ENCODE results near the gene RGS3.
A peak's percentile ranks its signal among the peaks of the same experiment; 100 is the strongest.

The RGS3 gene

GRCh38 chr9:113602126-113603047 is 138.9 kb downstream of the RGS3 start:
- DNase-seq = peak; percentile 74

GRCh38 chr9:113603048-113603375 is 139.5 kb downstream of the RGS3 start:
- no peak for DNase-seq

GRCh38 chr9:113603773-113604172 is 140.2 kb downstream of the RGS3 start:
- no peak for DNase-seq

DNA sequence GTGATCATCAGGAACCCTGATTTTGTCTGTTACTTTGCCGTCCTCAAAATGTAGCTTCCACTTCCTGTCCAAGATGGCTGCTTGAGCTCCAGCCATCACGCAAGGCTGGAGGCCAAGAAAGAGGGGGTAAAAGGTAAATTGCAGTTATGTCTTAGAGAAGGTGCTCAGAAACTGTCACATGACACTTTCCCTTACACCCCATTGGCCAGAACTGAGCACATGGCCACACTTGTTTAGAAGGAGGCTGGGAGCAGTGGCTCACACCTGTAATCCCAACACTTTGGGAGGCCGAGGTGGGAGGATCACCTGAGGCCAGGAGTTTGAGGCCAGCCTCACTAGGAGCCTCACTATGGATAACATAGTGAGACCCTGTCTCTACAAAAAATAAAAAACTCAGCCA is 140.9 kb downstream of the RGS3 start:
- no peak for DNase-seq

DNA sequence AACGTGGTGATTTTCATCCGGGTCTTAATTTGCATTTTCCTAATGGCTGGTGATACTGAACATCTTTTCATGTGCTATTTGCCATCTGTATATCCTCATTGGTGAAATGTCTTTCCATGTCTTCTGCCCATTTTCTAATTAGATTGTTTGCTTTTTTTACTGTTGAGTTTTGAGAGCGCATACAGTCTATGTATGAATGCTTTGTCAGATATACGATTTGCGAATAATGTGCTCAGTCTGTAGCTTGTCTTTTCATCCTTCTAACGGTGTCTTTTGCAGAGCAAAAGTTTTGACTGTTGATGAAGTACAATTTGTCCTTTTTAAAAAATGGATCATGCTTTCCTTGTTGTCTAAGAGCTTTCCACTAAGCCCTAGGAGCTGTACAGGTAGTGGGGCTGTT is 143.0 kb downstream of the RGS3 start:
- no peak for DNase-seq

DNA sequence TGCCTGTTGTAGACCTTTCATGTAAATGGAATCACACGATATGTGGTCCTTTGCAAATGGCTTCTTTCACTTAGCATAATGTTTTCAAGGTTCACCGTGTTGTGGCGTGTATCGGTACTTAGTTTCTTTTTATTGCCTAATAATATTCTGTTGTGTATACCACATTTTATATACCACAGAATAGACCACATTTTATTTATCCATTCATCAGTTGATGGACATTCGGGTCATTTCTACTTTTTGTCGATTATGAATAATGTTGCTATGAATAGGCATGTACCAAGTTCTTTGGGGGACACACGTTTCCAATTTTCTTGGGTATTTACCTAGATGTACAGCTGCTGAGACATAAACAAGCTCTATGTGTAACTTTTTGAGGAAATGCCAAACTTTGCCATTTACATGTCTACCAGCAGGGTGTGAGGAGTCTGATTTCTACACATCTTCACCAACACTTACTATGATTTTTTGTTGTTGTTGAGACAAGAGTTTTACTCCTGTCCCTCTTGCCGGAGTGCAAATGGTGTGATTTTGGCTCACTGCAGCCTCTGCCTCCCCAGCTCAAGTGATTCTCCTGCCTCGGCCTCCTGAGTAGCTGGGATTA is 144.7 kb downstream of the RGS3 start:
- no peak for DNase-seq

DNA sequence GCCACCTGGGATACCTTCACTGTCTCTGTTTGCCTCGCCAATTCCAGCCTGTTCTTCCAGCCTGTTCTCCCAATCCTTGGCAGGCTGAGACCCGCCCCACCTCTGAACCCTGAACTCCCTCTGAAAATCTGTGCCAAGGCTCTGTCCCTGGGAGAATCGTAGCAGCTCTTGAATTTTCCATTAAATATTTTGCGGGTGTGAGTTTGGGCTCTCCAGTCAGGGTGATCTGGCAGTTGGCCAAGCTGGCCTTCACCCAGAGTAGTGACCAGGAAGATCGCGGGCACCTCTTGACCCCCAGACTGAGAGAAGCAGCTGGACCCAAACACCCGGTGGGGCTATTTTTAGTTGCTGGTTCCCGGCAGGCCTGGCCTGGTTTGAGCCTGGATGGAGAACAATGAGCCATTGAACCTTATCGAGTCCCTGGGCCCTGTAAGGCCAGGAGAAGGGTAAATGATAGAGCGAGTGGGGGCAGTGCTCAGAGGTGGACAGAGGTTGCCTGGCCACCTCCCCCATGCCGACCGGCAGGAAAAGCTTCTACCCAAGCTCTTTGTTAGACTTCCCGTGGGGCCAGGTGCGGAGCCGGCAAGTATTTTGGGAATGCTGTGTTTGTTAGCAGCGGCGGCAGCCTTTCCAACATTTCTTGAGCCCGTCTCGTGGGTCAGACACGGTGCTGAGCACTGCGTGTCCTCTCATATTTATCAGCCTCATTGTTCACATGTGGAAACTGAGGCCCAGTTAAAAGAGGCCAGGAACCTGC is 146.2 kb downstream of the RGS3 start:
- DNase-seq = no peak

- DNase-seq = no peak
Observed at GRCh38 chr9:113611461-113612215, 148.1 kb downstream of the RGS3 start.

- DNase-seq = no peak
Observed at GRCh38 chr9:113612216-113612747, 148.8 kb downstream of the RGS3 start.

- no peak for DNase-seq
Observed at GRCh38 chr9:113612828-113613227, 149.3 kb downstream of the RGS3 start.

DNA sequence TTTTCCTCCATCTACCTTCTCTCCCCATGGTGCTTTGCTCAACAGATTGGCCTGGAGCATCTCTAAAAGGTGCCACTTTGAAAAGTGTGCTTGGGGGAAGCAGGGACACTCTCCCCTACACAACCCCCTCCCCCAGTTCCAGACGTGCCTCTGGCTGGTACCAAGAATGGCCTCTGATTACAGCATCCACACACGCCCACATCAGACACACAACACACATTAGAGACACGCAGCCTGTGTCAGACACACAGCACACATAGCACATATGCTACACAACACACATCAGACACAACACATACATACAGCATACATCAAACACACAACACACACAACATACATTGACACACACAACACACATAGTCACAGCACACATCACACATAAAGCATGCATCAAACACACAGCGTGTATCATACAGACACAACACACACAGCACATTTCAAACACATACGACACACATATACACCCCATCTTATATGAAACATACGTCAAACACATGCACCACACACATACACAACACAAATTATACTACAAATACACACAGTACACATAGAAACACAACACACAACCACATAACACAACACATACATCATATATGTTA is 150.4 kb downstream of the RGS3 start:
- no peak for DNase-seq

GRCh38 chr9:113614843-113615648 is 151.5 kb downstream of the RGS3 start:
- DNase-seq = peak; percentile 76

- DNase-seq = no peak
Observed at GRCh38 chr9:113616116-113616515, 152.6 kb downstream of the RGS3 start.

- no peak for DNase-seq
Observed at GRCh38 chr9:113616621-113617496, 153.3 kb downstream of the RGS3 start.

DNA sequence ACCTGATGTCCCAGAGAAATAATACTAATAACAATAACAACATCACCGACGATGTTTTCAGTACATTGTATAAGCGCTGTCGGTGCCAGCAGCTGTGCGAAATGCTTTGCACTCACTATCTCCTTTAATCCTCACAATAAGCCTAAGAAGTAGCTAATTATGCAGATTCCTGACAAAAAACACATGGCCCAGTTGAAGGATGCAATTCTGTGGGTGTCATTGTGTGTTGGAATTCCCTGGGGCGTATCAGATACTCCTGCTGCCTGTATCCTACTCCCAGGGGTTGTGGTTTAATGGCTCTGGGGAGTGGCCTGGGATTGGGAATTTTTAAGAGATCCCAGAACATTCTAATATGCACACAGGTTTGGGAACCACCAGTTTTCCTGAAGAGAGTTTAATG is 154.0 kb downstream of the RGS3 start:
- DNase-seq = peak; percentile 22

DNA sequence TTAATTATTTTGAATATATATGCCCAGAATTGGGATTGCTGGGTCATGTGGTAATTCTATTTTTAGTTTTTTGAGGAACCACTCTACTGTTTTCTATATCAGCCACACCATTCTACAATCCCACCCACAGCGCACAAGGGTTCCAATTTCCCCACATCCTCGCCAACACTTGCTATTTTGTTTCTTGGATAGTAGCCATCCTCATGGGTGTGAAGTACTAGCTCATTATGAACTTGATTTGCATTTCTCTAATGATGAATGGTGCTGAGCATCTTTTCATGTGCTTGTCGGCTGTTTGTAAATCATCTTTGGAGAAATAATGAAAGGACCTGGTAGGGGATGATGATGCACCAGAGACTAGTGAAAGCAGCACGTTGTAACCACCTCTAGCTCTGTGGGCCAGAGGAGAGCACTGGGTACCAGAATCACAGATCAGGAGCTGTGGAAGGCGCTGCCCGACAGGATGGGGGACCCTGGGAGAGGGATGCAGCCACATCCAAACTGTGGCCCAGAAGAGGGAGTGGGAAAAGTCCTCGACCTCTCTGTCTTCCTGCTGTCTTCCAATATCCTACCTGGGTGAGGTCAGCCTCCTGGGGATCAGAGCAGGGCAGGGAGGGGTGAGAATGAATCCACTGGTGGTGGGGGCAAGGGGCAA is 155.4 kb downstream of the RGS3 start:
- no peak for DNase-seq

DNA sequence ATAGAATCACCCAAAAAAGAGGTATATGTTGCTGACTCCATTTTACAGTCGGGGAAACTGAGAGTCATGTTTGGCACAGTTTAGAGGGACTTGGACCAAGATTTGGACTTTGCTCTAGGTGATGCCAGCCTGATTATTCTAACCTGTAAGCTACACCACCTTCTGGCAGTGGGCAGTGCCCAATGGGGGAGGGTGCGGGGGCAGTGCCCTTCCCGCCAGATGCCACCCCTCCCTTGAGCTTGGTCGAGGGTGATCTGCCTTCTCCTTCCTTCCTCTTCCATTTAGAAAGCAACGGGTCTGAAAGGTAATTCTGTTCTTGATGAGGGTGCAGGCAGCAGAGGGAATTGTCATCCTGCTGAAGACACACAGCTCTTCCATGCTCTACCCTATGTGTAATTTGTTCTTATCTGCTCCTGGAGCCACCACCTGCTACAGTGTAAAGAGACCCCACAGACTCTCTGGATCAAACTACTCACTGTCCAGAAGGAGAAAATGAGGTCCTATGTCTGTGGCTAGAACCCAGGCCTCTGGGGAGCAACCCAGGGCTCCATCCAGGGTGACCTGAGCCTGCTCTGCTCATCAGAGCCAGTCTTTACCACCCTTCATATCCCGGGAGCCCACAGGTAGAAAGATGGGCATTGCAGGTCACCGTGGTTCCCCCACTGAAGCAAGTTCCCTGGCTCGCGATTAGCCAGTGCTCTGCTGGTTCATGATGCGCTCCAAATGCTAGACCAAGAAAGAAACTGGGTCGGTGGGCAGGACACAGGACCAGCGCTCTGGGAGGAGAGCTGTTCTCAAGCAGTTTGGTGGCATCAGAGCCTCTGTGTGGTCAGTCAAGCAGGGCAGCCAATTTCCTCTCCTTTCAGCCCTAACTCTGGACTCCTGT is 156.2 kb downstream of the RGS3 start:
- no peak for DNase-seq

DNA sequence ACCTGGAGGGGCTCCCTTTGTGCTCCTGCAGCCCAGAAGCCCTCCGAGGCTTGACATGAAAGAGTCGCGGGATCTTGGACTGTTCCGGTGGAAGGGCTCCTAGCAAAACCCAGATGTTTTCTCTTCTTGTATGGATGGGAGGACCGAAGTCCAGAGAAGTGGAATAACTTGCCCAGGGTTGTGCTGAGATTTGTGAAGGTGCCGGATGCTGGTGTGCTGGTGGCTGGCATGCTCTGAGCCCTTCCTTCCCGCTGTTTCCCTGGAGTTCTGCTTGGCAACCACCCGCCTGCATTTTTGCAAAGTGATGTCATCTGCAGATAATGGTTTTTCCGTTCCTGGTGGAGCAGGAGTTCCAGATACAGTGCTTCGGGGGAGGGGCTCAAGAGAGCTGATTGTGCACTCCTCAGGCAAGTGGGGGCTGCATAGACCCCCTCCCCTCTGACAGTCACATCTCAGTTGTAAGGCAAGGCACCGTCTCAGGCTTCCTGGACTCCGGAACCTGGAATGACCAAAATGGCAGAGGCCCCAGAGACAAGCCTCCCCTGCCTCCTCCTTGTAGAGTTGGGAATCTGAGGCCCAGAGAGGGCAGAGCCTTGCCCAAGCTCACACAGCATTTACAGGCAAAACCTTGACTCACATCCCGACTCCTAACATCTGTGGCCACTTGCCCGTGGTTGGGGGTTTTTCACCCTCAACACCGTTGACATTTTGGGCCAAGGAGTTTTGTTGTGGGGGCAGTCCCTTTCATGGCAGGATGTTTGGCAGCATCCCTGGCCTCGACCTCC is 157.0 kb downstream of the RGS3 start:
- DNase-seq = peak; percentile 92
